H1 (cell line): ENCODE results near the gene RIN2. TPM values are rescaled to one million over a fixed set of nuclear protein-coding genes. Genes with fewer than 3 reads are reported as not detected.
"Not testable (repeated sequence)": the region's sequence is repeated elsewhere in the genome, so short reads cannot be mapped to it uniquely, and the experiment has no call there.

Experiments
- CTCF ChIA-PET: fragments of 300-600 bp; sonication (Branson Sonifier 250); formaldehyde crosslinking; loops from one replicate; lab custom pipeline; 2021; ENCODE audit not compliant: partially characterized antibody; lab: Charles Lee
- POLR2A ChIA-PET: fragments of 300-600 bp; sonication (Branson Sonifier 250); formaldehyde crosslinking; loops from one replicate; lab custom pipeline; 2021; ENCODE audit warnings: inconsistent platforms; ENCODE audit not compliant: partially characterized antibody; lab: Charles Lee
- DNase-seq, 2 experiments: peaks; one replicate each; pipeline versions ENCODE4 v3.0.0 to v3.0.0-alpha.2; 2010 to 2022; ENCODE audit warnings: low spot score in 2 of 2, low read depth in 1 of 2, mixed read lengths in 1 of 2
- FAIRE-seq: peaks from 2 replicates; lab custom pipeline; 2011; peaks lifted over from hg19 to GRCh38; lab: Jason Lieb, UNC
- H2AFZ ChIP-seq: 2 replicates; pipeline ENCODE4 v1.8.1; 2012; ENCODE audit warnings: low read length, inconsistent platforms
- H2AK5ac ChIP-seq: 2 replicates; pipeline ENCODE4 v1.6.1; 2013; ENCODE audit warnings: low read depth, low read length
- H2BK120ac ChIP-seq: replicated peaks from 2 replicates; pipeline ENCODE3; 2013; ENCODE audit warnings: low read depth, low read length, inconsistent platforms
- H2BK12ac ChIP-seq: 2 replicates; pipeline ENCODE4 v1.6.1; 2013; ENCODE audit warnings: low read depth, low read length
- H2BK15ac ChIP-seq: 2 replicates; pipeline ENCODE4 v1.6.1; 2013; ENCODE audit warnings: low read length
- H2BK20ac ChIP-seq: 2 replicates; pipeline ENCODE4 v1.6.1; 2013; ENCODE audit warnings: low read length
- H2BK5ac ChIP-seq: 2 replicates; pipeline ENCODE4 v1.6.1; 2013; ENCODE audit warnings: low read depth, low read length
- H3K14ac ChIP-seq: 2 replicates; pipeline ENCODE4 v1.6.1; 2013; ENCODE audit warnings: inconsistent platforms; ENCODE audit not compliant: insufficient read length
- H3K18ac ChIP-seq: 2 replicates; pipeline ENCODE4 v1.6.1; 2013; ENCODE audit warnings: low read length; ENCODE audit errors: extremely low read depth
- H3K23ac ChIP-seq: 2 replicates; pipeline ENCODE4 v1.6.1; 2013; ENCODE audit warnings: inconsistent platforms; ENCODE audit not compliant: insufficient read length
- H3K23me2 ChIP-seq: 2 replicates; pipeline ENCODE4 v1.6.1; 2013; ENCODE audit warnings: low read depth, low read length
- H3K27ac ChIP-seq: 2 replicates; pipeline ENCODE4 v1.6.1; 2011; ENCODE audit warnings: low read depth, low read length, inconsistent platforms
- H3K27me3 ChIP-seq, 4 experiments: replicated peaks in 1 of 4; 1 replicate in 1 of 4; 2 replicates in 3 of 4; pipeline versions ENCODE4 v1.6.1 to v1.8.1; 2011 to 2013; ENCODE audit warnings: low read length in 3 of 4, mild to moderate bottlenecking in 3 of 4, inconsistent platforms in 2 of 4, mixed read lengths in 2 of 4, moderate library complexity in 1 of 4; ENCODE audit not compliant: control insufficient read depth in 3 of 4, insufficient read depth in 3 of 4; ENCODE audit errors: extremely low read depth in 1 of 4
- H3K36me3 ChIP-seq, 4 experiments: 2 replicates each; pipeline versions ENCODE4 v1.6.1 to v1.8.1; 2011 to 2013; ENCODE audit warnings: mild to moderate bottlenecking in 4 of 4, low read length in 3 of 4, moderate library complexity in 2 of 4, control low read depth in 1 of 4, inconsistent platforms in 1 of 4; ENCODE audit not compliant: insufficient read depth in 4 of 4, control insufficient read depth in 2 of 4
- H3K4ac ChIP-seq: replicated peaks from 2 replicates; pipeline ENCODE3; 2013; ENCODE audit warnings: low read length, low read depth, mixed read lengths, inconsistent platforms; ENCODE audit not compliant: insufficient read length
- H3K4me1 ChIP-seq, 4 experiments: replicated peaks in 1 of 4; 1 replicate in 1 of 4; 2 replicates in 3 of 4; pipeline versions ENCODE4 v1.6.1 to v1.8.1; 2011 to 2013; ENCODE audit warnings: low read length in 3 of 4, inconsistent platforms in 2 of 4, mixed read lengths in 1 of 4; ENCODE audit not compliant: insufficient read depth in 4 of 4, control insufficient read depth in 3 of 4
- H3K4me2 ChIP-seq, 2 experiments: 2 replicates each; pipeline versions ENCODE4 v1.6.1 to v1.8.1; 2011 to 2013; ENCODE audit warnings: low read depth in 2 of 2, low read length in 2 of 2, control low read depth in 1 of 2, inconsistent platforms in 1 of 2, mild to moderate bottlenecking in 1 of 2; ENCODE audit not compliant: insufficient read depth in 1 of 2
- H3K4me3 ChIP-seq, 4 experiments: fragments of 200-600, 300-600 bp in 1 of 4; sonication (generic), shearing (Covaris generic), sonication (Bioruptor Twin) in 1 of 4; 2 replicates each; pipeline versions ENCODE4 v1.5.1 to v1.8.1; 2011 to 2016; ENCODE audit warnings: low read length in 4 of 4, low read depth in 3 of 4, control low read depth in 2 of 4, inconsistent platforms in 2 of 4, mild to moderate bottlenecking in 2 of 4, mixed read lengths in 1 of 4, moderate library complexity in 1 of 4; ENCODE audit not compliant: insufficient read depth in 2 of 4; ENCODE audit errors: extremely low read depth in 1 of 4
- H3K56ac ChIP-seq: replicated peaks from 2 replicates; pipeline ENCODE3; 2013; ENCODE audit warnings: low read depth, mild to moderate bottlenecking, mixed read lengths, low read length, inconsistent platforms; ENCODE audit not compliant: insufficient read length
- H3K79me1 ChIP-seq: 2 replicates; pipeline ENCODE4 v1.6.1; 2013; ENCODE audit warnings: low read depth, low read length, control low read depth
- H3K79me2 ChIP-seq, 2 experiments: 2 replicates each; pipeline versions ENCODE4 v1.6.1 to v1.8.1; 2012 to 2013; ENCODE audit warnings: low read length in 2 of 2, mild to moderate bottlenecking in 2 of 2, inconsistent platforms in 1 of 2; ENCODE audit not compliant: insufficient read depth in 2 of 2, control insufficient read depth in 1 of 2
- H3K9ac ChIP-seq, 4 experiments: replicated peaks in 1 of 4; 1 replicate in 1 of 4; 2 replicates in 3 of 4; pipeline versions ENCODE4 v1.6.1 to v1.8.1; 2011 to 2013; ENCODE audit warnings: low read depth in 3 of 4, low read length in 3 of 4, control low read depth in 2 of 4, mild to moderate bottlenecking in 2 of 4, moderate library complexity in 2 of 4, inconsistent platforms in 1 of 4; ENCODE audit errors: extremely low read depth in 1 of 4
- H3K9me3 ChIP-seq, 2 experiments: 2 replicates each; pipeline versions ENCODE4 v1.6.1 to v1.8.1; 2012 to 2013; ENCODE audit warnings: mild to moderate bottlenecking in 2 of 2, moderate library complexity in 2 of 2, control low read depth in 1 of 2, inconsistent platforms in 1 of 2, low read depth in 1 of 2, low read length in 1 of 2, mixed read lengths in 1 of 2; ENCODE audit not compliant: insufficient read depth in 2 of 2
- H4K20me1 ChIP-seq, 2 experiments: replicated peaks in 1 of 2; 2 replicates each; pipeline versions ENCODE3 to v1.8.1; 2011 to 2013; ENCODE audit warnings: inconsistent platforms in 2 of 2, low read length in 2 of 2, mild to moderate bottlenecking in 1 of 2; ENCODE audit not compliant: insufficient read depth in 2 of 2, control insufficient read depth in 1 of 2
- H4K5ac ChIP-seq: 2 replicates; pipeline ENCODE4 v1.6.1; 2013; ENCODE audit warnings: low read length, low read depth, mixed read lengths, inconsistent platforms; ENCODE audit not compliant: insufficient read length
- H4K8ac ChIP-seq: 2 replicates; pipeline ENCODE4 v1.8.0; 2013; ENCODE audit warnings: mild to moderate bottlenecking, moderate library complexity, low read length, inconsistent platforms; ENCODE audit not compliant: insufficient read depth; ENCODE audit errors: extremely low read depth
- H4K91ac ChIP-seq: replicated peaks from 2 replicates; pipeline ENCODE3; 2013; ENCODE audit warnings: low read length, mixed read lengths, inconsistent platforms; ENCODE audit not compliant: insufficient read length
- NANOG ChIP-seq: IDR thresholded peaks from 2 replicates; pipeline ENCODE4 v1.6.1; 2011; ENCODE audit warnings: low read length, low read depth, mild to moderate bottlenecking, inconsistent platforms; ENCODE audit not compliant: insufficient read depth, poor library complexity, severe bottlenecking
- RFX5 ChIP-seq: IDR thresholded peaks from 2 replicates; pipeline ENCODE4 v1.6.1; 2011; ENCODE audit warnings: low read depth, low read length, improper control_type of control experiment, borderline replicate concordance
- WGBS, 2 experiments: shearing (Covaris generic) in 1 of 2; methylation state at CpG; one replicate each; pipeline versions ENCODE4 v1.1.6 to v1.1.7; 2013 to 2015; ENCODE audit warnings: low lambda C conversion rate in 2 of 2, mixed read lengths in 2 of 2, inconsistent platforms in 1 of 2, low coverage in 1 of 2, missing lambda C conversion rate in 1 of 2; ENCODE audit not compliant: insufficient replicate concordance in 2 of 2, insufficient coverage in 1 of 2, insufficient read length in 1 of 2; ENCODE audit errors: extremely low coverage in 1 of 2, missing lambda C conversion rate in 1 of 2; 5-methylcytosine and 5-hydroxymethylcytosine counted together
- polyA plus RNA-seq, 7 experiments: library from polyadenylated mRNA; depleted of rRNA in 3 of 7; stranded (reverse) in 5 of 7; unstranded in 2 of 7; fragments of >200 nt in 5 of 7; fragments of 200-250 nt in 2 of 7; gene quantifications; 1 replicate in 5 of 7; 2 replicates in 1 of 7; 4 replicates in 1 of 7; pipeline versions ENCODE4 v1.2.1 to v1.2.3, GENCODE V29; 2011 to 2013; ENCODE audit warnings: missing spikeins in 2 of 7, mixed read lengths in 2 of 7
- total RNA-seq: library from RNA; stranded (reverse); fragmentation: NEBNext Ultra II Directional; extraction: Animal tissue kit (Norgen Biotek cat#: 25700); gene quantifications from 2 replicates; pipeline ENCODE4 v1.2.1, GENCODE V29; 2021

The RIN2 gene
- total and polyA plus RNA-seq, 2 of the 8 experiments (the other 6 are each of a cell fraction or from before 2014, with no cell fraction given): 0.20 to 1.3 TPM

DNA sequence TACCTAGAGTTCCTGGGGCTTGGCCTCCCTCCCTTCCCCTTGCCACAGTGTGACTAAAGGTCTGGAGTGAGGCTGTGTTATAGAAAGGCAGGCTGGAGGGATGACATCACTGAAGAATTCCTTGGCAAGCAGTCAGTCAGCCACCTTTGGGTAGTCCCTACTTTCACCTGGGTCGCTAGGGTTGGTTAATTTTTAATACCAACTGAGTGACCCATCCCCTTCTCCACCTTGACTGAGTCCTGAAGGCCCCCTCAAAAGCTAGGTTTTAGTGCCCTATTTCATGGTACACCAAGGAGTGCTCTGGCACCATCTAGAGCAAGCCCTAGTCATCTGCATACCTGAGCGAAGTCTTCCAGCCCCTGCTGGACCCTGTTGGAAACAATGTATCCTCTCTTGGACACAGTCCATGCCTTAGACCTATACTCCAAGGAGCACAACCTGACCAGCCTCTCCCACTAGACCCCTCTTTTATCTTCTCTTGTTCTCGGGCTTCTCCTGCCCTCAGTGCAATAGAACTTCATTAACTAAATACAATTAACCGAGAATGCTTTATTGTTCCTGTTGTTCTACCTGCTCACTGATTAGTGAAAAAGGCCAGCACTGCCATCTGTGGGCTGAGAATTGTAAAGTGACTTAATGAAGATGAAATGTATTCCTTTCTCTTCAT, 44.6 kb downstream of the RIN2 start (continued):
- TF ChIP-seq NANOG (no peak), RFX5 (no peak)

DNA sequence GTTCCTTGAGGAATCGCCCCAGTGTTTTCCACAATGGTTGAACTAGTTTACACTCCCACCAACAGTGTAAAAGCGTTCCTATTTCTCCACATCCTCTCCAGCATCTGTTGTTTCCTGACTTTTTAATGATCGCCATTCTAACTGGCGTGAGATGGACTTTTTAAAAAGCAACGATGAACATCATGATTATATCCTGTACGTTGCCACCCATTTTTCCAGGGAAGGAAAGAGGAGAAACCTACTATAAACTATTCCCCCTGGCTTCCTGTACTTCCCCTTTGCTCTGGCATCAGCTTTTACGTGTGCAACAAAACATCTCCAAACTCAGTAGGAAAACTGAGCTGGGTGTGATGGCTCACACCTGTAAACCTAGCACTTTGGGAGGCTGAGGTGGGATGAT, 48.2 kb downstream of the RIN2 start:
- H2AK5ac ChIP-seq, H2BK5ac ChIP-seq, H3K27ac ChIP-seq, H4K91ac ChIP-seq, H2AFZ ChIP-seq, H3K18ac ChIP-seq, H3K23me2 ChIP-seq, H3K79me2 ChIP-seq, H3K27me3 ChIP-seq, H3K14ac ChIP-seq, H3K9ac ChIP-seq, DNase-seq, H4K8ac ChIP-seq, H4K5ac ChIP-seq, H3K56ac ChIP-seq, H3K9me3 ChIP-seq, H3K4me1 ChIP-seq, H3K4me3 ChIP-seq, H2BK12ac ChIP-seq, FAIRE-seq, H3K4ac ChIP-seq, H3K36me3 ChIP-seq, H2BK20ac ChIP-seq, H2BK15ac ChIP-seq, H3K79me1 ChIP-seq, H2BK120ac ChIP-seq, H4K20me1 ChIP-seq, POLR2A ChIA-PET, H3K23ac ChIP-seq, H3K4me2 ChIP-seq: not testable (repeated sequence)
- CTCF ChIA-PET: interaction anchor here (0.9 to 3.5 kb wide), 3 partner anchors 10 to 121 kb away, joined by 3 to 15 read pairs (median 4); no protein-coding TSS in a partner anchor
- 95% methylated on average over 7 of the region's 7 CpGs; no CpG with 5 or more reads in 1 of the 2 experiments for WGBS, 2 experiments
